Thyroid gland (tissue), 4 donors: ENCODE results near the gene LIMK1. TPM values are rescaled to one million over a fixed set of nuclear protein-coding genes. Genes with fewer than 3 reads are reported as not detected.
"Not testable (repeated sequence)": the region's sequence is repeated elsewhere in the genome, so short reads cannot be mapped to it uniquely, and the experiment has no call there.

Experiments used
- DNase-seq, 2 donors: peaks; one replicate each; pipeline ENCODE4 v3.0.0-alpha.2; 2019
- H3K27ac ChIP-seq, 3 donors: fragments of 200-600 bp; sonication (generic); 1 replicate in 2 of 3; 2 replicates in 1 of 3; pipeline ENCODE4 v1.5.1; 2016 to 2019; ENCODE audit warnings: mild to moderate bottlenecking in 1 of 3, moderate library complexity in 1 of 3
- H3K27me3 ChIP-seq: fragments of 200-600 bp; sonication (generic); one replicate; pipeline ENCODE4 v1.5.1; 2019
- H3K36me3 ChIP-seq, 2 donors: fragments of 200-600 bp; sonication (generic); one replicate each; pipeline ENCODE4 v1.5.1; 2016 to 2019
- H3K4me1 ChIP-seq, 2 donors: fragments of 200-600 bp; sonication (generic); one replicate each; pipeline ENCODE4 v1.5.1; 2017 to 2019
- H3K4me3 ChIP-seq, 3 donors: fragments of 200-600 bp; sonication (generic); replicated peaks in 1 of 3; 1 replicate in 2 of 3; 2 replicates in 1 of 3; pipeline ENCODE4 v1.5.1; 2016; ENCODE audit warnings: mild to moderate bottlenecking in 1 of 3
- H3K9me3 ChIP-seq: fragments of 200-600 bp; sonication (generic); one replicate; pipeline ENCODE4 v1.5.1; 2017
- POLR2A ChIP-seq, 2 donors: fragments of 450-650 bp; IDR thresholded peaks; one replicate each; pipeline ENCODE4 v1.6.1; 2017; ENCODE audit warnings: antibody characterized with exemption in 2 of 2, mild to moderate bottlenecking in 2 of 2, moderate library complexity in 1 of 2
- WGBS, 2 donors: methylation state at CpG; one replicate each; pipeline ENCODE4 v1.1.5; 2017; 5-methylcytosine and 5-hydroxymethylcytosine counted together
- intact Hi-C: fragments of 100-400 bp; cut with DNase I; formaldehyde crosslinking; loops from one replicate; pipeline ENCODE4 v1.15.1; 2023
- total RNA-seq, 4 donors: library from RNA; depleted of rRNA; stranded (reverse); fragments of >200 nt; gene quantifications; one replicate each; pipeline ENCODE4 v1.2.3, GENCODE V29; 2016
- TF ChIP-seq, protein P1 (sequence below), 6 experiments: fragments of 200-600 bp in 3 of 6; fragments of 450-650 bp in 3 of 6; sonication (generic) in 3 of 6; IDR thresholded peaks; one replicate each; pipeline ENCODE4 v1.5.1; 2016 to 2019; ENCODE audit warnings: antibody characterized with exemption in 6 of 6, mild to moderate bottlenecking in 2 of 6, inconsistent platforms in 1 of 6, moderate library complexity in 1 of 6

The LIMK1 gene
- total RNA-seq, 4 donors from 2014 or later: 16.7 to 32.8 (median 21.5) TPM

DNA sequence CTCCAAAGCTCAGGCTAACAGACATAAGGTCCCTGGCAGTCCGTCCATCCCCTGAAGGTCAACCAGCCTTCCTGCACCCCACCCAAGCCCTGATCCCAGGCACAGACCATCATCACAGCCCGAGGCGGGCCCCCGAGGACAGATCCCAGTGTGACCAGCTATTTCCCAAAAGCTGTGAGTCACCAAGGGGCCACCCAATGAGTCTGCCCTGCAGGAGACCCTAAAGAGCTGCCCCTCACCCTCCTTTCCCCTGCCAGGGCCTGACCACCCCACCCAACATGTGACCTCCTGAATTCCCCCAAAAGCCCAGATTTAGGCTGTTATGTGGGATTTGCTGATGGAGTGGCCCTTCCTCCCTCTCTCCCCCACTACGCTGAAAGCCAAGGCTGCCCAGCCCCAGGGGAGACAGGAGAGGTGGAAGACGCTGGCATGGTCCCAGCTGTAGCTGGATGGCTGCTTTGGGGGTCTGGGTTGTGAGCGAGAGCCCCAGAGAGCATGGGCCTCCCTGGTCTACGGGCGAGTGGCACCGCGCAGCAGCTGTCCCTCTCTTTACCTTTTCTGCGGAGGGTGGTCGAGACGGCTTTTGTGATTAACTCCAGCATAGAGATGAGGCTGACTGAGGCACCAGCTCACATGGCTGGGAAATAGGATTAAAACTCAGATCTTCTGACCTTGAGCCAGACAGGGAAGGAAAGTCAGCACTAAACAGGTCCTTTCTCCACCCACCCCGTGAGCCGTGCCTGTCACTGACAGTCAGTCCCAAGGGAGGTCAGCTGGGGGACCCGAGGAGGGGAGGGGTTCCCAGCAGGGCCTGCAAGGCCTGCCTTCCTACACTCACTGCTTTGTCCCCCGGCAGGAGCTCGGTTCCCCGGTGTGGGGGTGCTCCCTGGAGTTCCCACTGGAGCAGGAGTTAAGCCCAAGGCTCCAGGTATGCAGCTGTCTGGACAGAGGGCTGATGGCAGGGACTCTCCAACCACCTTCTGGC is 38.9 kb upstream of the LIMK1 start:
- no peak overlapping the region for H3K4me3 ChIP-seq
- intact Hi-C loops: no loop called here
- H3K4me1 ChIP-seq: peaks cover 9 to 14% of the 10 kb centered on the region in 2 donors
- 81 to 88% methylated on average over 15 to 20 of the region's 20 CpGs for WGBS, 2 donors
- H3K36me3 ChIP-seq: no peaks in the 10 kb centered on the region
- no peak for DNase-seq
- no peaks in the 10 kb centered on the region for H3K27me3 ChIP-seq
- TF ChIP-seq, protein P1, sequence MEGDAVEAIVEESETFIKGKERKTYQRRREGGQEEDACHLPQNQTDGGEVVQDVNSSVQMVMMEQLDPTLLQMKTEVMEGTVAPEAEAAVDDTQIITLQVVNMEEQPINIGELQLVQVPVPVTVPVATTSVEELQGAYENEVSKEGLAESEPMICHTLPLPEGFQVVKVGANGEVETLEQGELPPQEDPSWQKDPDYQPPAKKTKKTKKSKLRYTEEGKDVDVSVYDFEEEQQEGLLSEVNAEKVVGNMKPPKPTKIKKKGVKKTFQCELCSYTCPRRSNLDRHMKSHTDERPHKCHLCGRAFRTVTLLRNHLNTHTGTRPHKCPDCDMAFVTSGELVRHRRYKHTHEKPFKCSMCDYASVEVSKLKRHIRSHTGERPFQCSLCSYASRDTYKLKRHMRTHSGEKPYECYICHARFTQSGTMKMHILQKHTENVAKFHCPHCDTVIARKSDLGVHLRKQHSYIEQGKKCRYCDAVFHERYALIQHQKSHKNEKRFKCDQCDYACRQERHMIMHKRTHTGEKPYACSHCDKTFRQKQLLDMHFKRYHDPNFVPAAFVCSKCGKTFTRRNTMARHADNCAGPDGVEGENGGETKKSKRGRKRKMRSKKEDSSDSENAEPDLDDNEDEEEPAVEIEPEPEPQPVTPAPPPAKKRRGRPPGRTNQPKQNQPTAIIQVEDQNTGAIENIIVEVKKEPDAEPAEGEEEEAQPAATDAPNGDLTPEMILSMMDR (IDR thresholded peaks at IDR 0.05): no peak
- TF ChIP-seq POLR2A (IDR thresholded peaks at IDR 0.05): no peak
- H3K9me3 ChIP-seq: no peaks in the 10 kb centered on the region
- no peak overlapping the region for H3K27ac ChIP-seq

DNA sequence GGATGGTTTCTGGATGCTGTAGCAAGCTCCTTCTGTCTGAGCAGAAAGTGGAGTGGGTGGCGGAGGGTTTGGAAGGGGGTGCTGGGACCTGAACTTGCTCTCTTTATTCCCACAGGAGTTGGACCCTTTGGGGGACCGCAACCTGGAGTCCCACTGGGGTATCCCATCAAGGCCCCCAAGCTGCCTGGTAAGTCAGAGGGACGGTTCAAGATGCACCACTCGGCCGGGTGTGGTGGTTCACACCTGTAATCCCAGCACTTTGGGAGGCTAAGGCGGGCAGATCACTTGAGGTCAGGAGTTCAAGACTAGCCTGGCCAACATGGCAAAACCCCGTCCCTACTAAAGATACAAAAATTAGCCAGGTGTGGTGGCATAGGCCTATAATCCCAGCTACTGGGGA is 37.0 kb upstream of the LIMK1 start:
- H3K4me1 ChIP-seq: peaks cover 9 to 14% of the 10 kb centered on the region in 2 donors
- H3K4me3 ChIP-seq, DNase-seq, H3K27me3 ChIP-seq, intact Hi-C loops, H3K36me3 ChIP-seq, H3K27ac ChIP-seq, H3K9me3 ChIP-seq: not testable (repeated sequence)
- 89 to 97% methylated on average over 6 to 7 of the region's 7 CpGs for WGBS, 2 donors

- Histone ChIP-seq H3K27me3 (no peaks in the 10 kb centered on the region), H3K36me3 (no peaks in the 10 kb centered on the region), H3K4me1 (peaks cover 9 to 11% of the 10 kb centered on the region in 2 donors), H3K9me3 (no peaks in the 10 kb centered on the region), H3K27ac (no peak overlapping the region), H3K4me3 (no peak overlapping the region)
- TF ChIP-seq, protein P1 (IDR thresholded peaks at IDR 0.05): no peak
- TF ChIP-seq POLR2A (IDR thresholded peaks at IDR 0.05): no peak
- intact Hi-C loops: no loop called here
- 80 to 92% methylated on average over 5 of the region's 5 CpGs for WGBS, 2 donors
- DNase-seq: no peak
Observed at GRCh38 chr7:74047804-74048380, 35.7 kb upstream of the LIMK1 start.

- TF ChIP-seq, protein P1 (IDR thresholded peaks at IDR 0.05): no peak
- no peak for TF ChIP-seq POLR2A (IDR thresholded peaks at IDR 0.05)
- intact Hi-C loops: no loop called here
- Histone ChIP-seq H3K27me3 (no peaks in the 10 kb centered on the region), H3K36me3 (no peaks in the 10 kb centered on the region), H3K4me3 (no peak overlapping the region), H3K9me3 (no peaks in the 10 kb centered on the region), H3K4me1 (peaks cover 4% of the 10 kb centered on the region in 2 donors), H3K27ac (no peak overlapping the region)
- no peak for DNase-seq
- 95 to 97% methylated on average over 2 of the region's 2 CpGs for WGBS, 2 donors
Observed at GRCh38 chr7:74048999-74049599, 34.5 kb upstream of the LIMK1 start.

- TF ChIP-seq, protein P1 (IDR thresholded peaks at IDR 0.05): no peak
- TF ChIP-seq POLR2A (IDR thresholded peaks at IDR 0.05): no peak
- Histone ChIP-seq H3K4me3 (no peak overlapping the region), H3K4me1 (peaks cover 4% of the 10 kb centered on the region in 2 donors), H3K27ac (no peak overlapping the region), H3K9me3 (no peaks in the 10 kb centered on the region), H3K27me3 (no peaks in the 10 kb centered on the region), H3K36me3 (no peaks in the 10 kb centered on the region)
- intact Hi-C loops: no loop called here
- DNase-seq: no peak
- WGBS, 2 donors: 86 to 90% methylated on average over 3 of the region's 3 CpGs
Observed at GRCh38 chr7:74049997-74050798, 33.4 kb upstream of the LIMK1 start.
